Measurements from ENCODE around the gene B9D1.

- TF ChIP-seq GATA2 (IDR thresholded peaks at IDR 0.05; ENCODE audit: low read depth, low read length) (no peak), GATA3 (IDR thresholded peaks at IDR 0.05; ENCODE audit: low read depth, low read length) (no peak)
Measured at GRCh38 chr17:19317359-19318095, 45.0 kb downstream of the B9D1 start.

Data from SH-SY5Y (cell line).